Superior temporal gyrus (tissue), 1 donor: ENCODE results near the gene NFS1.
"Not testable (repeated sequence)": the region's sequence is repeated elsewhere in the genome, so short reads cannot be mapped to it uniquely, and the experiment has no call there.

Source experiments
- DNase-seq: peaks from one replicate; pipeline ENCODE4 v3.0.0-alpha.2; 2016; ENCODE audit errors: extremely low spot score

NFS1 gene

DNA sequence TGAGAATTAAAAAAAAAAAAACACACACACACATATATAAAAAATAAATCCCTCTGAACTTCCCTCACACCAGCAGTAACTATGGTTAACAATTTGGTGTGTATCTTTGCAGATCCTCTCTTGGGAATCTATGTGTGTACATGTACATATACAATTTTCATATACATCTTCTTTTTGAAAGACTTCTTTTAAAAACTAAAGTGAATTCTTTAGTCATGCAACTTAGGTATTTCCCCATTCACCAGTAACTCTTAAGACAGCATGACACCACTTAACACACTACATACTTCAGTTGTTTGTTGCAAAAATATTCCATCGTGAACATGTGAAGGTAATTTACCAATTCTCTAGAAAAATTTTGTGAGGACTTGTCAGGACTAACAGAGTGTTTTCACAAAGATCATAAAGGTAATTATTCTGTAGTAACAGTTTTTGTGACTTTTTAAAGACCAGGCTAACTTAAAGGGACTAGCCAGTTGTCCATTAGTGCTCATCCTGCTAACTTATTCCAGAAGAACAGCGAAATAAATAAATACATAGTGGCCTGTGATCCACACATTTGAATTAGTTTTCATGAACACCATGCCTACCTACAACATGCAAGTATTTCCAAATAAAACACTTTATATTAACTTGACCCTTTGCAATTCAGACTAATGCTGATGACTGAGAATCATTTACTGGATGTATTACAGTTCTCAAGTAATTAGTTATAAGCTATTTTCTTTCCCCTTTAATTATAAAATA is 30.9 kb upstream of the NFS1 start:
- DNase-seq, result no peak

DNA sequence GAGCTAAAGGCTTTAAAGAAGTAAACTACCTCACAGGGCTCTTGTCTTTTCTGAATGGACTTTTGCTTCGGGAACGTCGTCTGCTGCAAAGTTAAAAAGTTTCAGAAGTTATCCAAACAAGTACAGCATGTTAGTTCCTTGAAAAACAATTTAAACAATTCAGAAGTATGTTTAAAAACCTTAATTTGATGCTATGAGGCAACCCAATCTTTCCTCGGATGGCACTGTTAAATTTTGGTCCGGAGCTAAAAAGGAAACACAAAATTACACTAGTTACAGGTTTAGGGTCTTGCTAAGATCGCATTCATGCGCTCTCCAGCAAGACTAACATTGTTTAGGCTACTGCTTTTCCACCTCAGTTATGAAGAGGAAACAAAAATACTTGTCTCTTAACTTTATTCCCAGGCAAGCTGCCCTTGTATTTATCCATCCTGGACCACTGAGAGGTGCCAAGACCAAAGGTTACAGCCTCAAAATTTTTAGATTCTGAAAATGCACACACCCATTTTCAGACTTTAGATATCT is 30.2 kb upstream of the NFS1 start:
- no peak for DNase-seq

DNA sequence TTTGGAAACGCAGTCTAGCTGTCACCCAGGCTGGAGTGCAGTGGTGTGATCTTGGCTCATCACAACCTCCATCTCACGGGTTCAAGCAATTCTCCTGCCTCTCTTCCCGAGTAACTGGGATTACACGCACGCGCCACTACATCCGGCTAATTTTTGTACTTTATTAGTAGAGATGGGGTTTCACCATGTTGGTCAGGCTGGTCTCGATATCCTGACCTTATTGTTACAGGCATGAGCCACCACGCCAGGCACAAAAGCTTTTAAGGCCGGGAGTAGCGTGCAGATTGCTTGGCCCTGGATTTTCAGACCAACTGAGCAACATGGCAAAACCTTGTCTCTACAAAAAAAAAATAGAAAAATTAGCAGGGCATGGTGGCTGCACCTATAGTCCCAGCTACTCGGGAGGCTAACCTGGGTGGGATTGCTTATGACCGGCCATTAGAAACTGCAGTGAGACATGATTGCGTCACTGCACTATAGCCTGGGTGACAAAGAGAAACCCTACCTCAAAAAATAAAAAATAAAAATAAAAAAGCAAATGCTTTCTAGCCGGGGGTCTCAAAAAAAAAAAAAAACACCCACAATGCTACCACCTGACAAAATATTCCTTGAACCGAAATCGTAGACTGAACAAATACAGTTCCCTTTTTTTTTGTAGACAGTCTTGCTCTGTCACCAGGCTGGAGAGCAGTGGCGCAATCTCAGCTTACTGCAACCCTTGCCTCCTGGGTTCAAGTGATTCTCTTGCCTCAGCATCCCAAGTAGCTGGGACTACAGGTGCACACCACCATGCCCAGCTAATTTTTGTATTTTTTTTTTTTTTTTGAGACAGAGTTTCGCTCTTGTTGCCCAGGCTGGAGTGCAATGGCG is 27.9 kb upstream of the NFS1 start:
- no peak for DNase-seq

DNA sequence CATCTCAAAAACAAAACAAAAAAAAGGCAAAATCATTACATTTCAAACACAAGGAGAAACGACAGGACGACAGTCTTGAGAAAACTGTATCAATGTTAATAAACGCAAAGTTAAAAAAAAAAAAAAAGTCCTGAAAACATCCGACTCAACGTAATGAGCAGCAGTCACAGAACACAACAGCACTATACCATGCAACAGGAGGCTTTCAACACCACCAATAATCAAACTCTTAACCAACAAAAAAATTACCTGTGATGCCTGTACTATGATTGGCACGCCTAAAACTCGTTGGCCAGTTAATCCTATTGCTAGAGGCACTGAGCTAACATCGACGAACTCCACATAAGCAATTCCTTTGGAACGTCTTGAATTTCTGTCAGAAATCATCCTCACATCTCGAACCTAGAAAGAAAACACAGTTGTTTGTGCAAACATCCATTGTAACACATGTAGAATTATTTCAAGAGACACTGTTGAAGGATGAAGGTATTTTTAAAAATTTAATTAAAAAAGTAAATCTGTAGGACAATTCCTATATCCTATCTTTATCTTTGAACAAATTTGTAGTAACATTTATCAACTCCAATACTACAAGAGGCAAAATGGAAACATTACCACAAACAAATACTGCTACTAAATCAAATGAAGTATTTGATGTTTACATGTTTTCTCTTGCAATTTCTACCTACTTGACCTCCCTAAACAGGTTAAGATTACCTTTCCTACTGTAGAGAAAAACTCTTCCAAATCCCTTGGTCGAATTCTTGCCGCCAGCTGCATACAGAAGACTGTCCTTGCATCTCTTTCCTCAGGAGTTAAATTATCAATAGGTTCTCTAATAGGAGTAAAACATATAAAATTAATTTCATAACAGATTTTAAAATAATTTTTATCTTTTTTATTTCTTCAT is 25.4 kb upstream of the NFS1 start:
- DNase-seq, result no peak

DNA sequence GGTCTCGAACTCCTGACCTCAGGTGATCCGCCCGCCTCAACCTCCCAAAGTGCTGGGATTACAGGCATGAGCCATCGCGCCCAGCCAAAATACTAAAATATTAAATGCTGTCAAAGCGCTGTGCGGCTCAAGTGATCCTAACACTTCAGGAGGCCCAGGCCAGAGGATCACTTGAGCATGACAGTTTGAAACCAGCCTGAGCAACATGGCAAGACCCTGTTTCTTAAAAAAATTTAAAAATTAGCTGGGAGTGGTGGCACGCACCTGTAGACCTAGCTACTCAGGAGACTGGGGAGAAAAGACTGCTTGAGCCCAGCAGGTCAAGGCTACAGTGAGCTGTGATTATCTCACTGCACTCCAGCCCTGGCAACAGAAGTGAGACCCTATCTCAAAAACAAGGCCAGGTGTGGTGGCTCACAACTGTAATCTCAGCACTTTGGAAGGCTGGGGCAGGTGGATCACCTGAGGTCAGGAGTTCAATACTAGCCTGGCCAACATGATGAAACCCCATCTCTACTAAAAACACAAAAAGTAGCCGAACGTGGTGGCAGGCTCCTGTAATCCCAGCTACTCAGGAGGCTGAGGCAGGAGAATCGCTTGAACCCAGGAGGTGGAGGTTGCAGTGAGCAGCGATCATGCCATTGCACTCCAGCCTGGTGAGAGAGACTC is 24.6 kb upstream of the NFS1 start:
- DNase-seq, result not testable (repeated sequence)

DNA sequence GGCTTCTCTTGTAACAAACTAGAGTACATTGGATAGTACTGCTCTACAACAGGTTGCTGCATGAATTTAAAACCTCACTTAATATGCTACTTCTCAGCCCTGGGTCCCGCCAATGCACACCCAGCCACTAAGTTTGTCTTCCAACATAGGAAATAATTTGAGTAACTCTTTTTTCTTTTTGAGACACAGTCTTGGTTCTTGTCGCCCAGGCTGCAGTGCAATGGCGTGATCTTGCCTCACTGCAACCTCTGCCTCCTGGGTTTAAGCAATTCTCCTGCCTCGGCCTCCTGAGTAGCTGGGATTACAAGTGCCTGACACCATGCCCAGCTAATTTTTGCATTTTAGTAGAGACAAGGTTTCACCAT is 24.1 kb upstream of the NFS1 start:
- not testable (repeated sequence) for DNase-seq

DNA sequence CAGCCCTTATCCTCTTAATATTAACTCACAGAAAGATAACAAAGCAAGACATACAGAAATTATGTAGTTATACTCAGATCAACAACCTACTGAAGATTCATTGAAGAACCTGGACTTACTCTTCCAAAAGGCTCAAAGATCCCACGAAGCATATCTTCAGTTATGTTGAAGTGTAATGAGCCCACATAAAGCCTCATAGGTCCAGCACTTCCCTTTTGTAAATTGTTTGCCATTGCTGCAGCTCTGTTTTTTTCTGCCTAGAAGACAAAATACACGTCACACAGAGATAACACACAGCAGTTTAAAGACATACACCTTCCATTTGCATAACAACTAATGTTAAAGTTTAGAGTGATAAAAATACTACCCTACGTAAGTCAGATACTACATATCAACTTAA is 22.5 kb upstream of the NFS1 start:
- DNase-seq, result no peak

DNA sequence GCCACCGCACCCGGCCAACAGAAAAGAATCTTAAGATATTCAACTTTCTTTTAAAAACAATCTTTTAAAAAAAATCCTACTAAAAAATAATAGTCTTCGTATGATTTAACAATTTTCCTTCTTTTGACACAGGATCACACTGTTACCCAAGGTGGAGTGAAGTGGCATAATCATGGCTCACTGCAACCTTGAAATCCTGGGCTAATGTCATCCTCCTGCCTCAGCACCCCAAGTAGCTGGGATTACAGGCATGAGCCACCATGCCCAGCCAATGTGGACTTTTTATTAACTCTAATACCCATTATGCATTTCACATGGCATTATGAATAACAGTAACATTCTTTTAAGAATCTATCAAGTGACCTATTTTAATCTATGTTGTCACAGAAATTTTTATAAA is 22.1 kb upstream of the NFS1 start:
- no peak for DNase-seq

DNA sequence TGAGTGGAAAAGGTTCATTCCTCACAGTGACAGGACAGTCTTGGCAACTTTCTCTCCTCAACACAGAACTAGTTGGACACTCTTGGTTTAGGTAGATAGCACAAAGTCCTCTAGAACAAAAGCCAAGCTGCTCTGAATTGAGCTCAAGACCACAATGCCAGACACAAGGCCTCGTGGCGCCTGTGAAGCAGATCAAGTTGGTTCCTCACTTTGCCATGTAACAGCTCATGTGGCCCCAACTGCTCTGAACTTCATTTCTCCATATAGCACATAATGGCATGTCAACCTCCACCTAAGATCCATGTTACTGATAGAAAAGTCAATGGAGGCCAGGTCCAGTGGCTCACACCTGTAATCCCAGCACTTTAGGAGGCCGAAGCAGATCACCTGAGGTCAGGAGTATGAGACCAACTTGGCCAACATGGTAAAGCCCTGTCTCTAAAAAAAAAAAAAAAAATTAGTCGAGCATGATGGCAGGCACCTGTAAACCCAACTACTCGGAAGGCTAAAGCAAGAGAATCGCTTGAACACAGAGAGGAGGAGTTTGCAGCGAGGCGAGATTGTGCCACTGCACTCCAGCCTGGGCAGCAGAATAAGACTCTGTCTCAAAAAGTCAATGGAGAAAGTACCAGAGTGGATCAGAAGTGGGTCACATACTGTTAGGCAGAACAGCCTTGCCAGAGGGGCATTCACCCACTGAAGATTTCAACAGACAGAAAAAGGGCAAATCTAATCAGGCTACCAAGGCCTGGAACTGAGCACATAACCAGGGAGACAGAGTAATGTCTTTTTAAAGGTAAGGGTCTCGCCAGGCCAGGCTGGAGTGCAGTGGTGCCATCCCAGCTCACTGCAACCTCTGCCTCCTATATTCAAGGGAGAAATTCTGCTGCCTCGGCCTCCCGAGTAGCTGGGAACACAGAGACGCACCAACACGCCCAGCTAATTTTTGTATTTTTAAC is 21.3 kb upstream of the NFS1 start:
- DNase-seq, result no peak

DNA sequence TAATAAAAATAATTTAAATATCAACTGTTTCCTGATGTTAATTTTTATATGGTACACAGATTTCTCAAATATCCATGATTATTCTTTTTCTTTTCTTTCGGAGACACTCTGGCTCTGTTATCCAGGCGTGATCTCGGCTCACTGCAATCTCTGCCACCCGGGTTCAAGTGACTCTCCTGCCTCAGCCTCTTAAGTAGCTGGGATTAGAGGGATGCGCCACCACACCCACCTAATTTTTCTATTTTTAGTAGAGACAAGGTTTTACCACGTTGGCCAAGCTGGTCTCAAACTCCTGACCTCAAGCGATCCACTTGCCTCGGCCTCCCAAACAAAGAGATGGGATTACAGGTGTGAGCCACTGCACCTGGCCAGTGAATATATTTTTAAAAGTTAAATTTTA is 20.6 kb upstream of the NFS1 start:
- DNase-seq, result no peak

DNA sequence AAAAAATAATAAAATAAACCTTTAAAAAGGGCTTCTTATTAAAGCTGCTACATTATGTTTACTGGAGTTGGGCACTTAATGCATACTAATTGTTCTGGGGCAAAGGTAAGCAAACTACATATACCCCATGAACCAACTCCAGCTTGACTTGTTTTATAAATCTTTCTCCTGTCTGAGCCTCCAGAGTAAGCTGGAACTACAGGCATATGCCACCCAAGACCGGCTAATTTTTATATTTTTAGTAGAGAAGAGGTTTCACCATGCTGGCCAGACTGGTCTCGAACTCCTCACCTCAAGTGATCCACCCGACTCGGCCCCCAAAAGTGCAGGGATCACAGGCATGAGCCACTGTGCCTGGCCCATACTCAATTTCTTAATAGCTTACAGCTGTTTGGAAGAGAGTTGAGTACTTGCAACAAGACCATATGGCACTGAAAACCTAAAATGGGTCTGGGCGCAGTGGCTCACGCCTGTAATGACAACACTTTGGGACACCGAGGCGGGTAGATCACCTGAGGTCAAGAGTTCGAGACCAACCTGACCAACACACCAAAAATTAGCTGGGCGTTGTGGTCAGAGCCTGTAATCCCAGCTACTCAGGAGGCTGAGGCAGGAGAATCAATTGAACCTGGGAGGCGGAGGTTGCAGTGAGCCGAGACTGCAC is 20.0 kb upstream of the NFS1 start:
- DNase-seq, result no peak

DNA sequence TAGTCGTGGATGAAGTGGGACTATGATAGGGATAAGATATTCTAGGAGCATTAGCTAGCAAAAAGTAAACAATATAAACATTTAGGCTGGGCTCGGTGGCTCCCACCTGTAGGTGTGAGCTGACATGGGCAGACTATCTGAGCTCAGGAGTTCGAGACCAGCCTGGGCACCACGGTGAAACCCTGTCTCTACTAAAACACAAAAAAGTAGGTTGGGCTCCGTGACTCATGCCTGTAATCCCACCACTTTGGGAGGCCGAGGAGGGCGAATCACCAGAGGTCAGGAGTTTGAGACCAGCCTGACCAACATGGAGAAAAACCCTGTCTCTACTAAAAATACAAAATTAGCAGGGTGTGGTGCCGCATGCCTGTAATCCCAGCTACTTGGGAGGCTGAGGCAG is 19.2 kb upstream of the NFS1 start:
- not testable (repeated sequence) for DNase-seq

DNA sequence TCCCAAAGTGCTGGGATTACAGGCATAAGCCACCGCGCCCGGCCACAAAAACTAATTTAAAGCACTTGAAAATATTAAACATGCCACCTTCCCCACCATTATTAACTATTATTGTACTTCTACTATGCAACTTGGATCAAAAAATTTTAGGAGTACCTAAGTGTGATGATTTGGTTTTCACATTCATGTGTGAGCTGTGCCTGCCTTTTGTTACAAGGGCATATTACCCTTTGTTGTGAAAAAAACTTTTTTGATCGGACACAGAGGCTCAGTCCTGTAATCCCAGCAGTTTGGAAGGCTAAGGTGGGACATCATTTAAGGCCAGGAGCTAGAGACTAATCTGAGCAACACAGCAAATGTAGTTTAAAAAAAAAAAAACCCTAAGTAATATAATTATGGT is 17.2 kb upstream of the NFS1 start:
- no peak for DNase-seq

DNA sequence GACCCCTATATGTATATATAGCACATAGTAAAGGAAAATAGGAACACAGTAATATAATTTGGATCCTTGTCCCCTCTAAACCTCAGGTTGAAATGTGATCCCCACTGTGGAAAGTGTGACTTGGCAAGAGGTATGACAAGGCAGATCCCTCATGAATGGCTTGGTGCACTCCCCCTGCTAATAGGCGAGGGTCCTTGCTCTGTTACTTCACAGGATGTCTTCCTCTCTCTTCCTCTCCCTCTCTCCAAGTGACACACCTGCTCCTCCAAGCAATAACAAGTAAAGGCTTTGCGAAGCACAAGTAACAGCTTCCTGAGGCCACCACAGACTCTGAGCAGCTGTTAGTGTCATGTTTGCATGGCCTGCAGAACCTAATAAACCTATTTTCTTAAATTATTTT is 16.5 kb upstream of the NFS1 start:
- no peak for DNase-seq

DNA sequence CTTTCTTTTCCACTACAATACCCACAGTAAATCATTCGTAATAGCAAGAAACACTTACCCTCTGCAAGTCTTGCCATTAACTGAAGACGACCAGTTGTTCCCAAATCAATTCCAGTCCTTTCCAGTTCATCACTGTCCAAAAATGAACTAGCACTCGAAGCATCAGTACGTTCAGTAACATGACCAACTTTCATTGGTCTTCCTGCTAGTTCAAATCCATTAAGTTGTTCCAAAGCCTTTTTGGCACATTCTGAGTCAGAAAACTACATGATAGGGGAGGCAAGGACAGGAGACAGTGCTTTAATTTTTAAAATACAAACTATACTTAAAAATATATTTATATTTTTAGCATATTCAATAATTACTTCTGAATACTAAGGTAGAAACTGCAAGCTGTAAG is 15.0 kb upstream of the NFS1 start:
- DNase-seq, result no peak

DNA sequence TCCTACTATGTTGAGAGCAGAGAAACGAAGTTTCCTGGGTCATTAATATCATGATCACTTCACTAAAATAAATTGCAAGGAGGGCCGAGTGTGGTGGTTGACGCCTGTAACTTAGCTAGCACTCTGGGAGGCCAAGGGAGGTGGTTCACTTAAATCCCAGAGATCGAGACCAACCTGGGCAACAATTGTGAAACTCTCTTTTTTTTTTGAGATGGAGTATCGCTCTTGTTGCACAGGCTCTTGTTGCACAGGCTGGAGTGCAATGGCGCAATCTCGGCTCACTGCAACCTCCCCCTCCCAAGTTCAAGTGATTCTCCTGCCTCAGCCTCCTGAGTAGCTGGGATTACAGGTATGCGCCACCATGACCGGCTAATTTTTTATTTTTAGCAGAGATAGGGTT is 14.0 kb upstream of the NFS1 start:
- not testable (repeated sequence) for DNase-seq

DNA sequence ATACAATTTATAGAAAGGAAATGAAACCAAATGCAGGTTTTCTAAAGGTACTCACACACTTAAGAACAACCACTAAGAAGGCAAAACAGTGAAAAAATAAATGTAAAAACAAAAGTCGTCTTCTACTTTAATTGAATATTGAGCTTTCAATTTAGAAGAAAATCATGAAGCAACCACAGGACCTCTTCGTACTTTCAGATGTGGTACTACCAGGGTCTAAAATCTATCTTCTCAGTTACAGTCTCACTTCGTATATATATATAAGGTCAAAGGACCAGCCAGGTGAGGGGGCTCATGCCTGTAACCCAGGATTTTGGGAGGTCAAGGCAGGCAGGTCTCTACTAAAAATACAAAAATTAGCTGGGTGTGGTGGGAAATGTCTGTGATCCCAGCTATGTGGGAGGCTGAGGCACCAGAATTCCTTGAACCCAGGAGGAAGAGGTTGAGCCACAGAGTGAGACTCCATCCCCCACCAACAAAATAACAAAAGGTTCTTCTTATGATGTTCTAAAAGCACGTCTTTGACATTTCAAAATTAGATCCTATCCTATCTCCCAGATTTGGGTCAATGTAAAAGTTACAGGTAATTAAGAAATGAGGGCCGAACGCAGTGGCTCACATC is 12.5 kb upstream of the NFS1 start:
- no peak for DNase-seq

DNA sequence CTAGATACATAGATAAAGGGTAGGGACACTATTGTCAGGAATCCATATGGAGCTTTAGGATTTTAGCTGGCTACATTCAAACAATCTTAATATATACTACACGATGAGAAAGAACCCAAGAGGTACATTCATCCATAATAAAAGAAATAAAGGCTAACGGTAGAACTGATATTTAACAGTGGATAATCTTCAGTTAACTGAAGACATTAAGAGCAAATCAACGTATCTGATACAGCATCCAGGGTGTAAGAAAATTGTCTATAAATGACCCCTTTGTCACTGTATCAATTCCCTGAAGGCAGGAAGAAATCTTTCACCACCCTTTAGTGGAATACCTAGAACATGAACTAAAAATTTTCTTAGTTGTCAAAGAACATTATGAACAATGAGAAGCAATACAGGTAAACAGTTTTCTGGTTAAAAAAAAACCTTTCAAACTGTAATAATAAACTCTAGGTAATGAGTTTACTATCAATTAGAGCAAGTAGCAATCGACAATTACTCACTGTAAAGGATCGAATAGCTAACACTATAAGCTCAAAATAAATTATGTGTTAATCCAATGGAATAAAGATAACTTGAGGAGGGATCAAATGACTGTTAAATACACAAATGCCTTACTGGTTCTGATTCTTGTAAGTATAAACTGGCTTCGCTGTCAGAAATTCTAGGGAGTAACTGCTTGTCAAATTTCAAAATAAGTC is 11.9 kb upstream of the NFS1 start:
- DNase-seq, result no peak

DNA sequence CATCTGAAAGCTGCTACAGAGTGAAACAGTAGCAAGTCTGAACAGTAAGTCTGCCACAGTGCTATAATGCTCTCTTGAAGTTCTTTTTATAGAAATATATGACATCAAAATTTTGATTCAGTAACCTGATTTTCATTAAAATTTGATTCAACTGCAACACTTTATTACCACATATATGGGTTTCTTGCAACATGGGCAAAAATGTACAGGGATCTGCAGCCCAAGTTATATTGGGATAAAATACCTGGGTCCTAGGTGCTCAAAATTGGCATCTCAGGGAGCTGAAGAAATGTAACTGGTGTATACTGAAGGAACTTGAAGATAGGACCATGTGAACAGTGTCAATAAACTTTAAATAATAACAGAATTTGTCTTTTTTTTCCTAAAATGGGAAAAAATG is 10.9 kb upstream of the NFS1 start:
- DNase-seq, result no peak
